T-helper 22 cell (primary cell): Measurements from ENCODE around the gene SNW1.
"Not testable (repeated sequence)": the region's sequence is repeated elsewhere in the genome, so short reads cannot be mapped to it uniquely, and the experiment has no call there.

ENCODE experiments used
- DNase-seq: peaks from one replicate; pipeline ENCODE4 v3.0.0-alpha.2; 2020; ENCODE audit warnings: low read depth

The SNW1 gene

DNA sequence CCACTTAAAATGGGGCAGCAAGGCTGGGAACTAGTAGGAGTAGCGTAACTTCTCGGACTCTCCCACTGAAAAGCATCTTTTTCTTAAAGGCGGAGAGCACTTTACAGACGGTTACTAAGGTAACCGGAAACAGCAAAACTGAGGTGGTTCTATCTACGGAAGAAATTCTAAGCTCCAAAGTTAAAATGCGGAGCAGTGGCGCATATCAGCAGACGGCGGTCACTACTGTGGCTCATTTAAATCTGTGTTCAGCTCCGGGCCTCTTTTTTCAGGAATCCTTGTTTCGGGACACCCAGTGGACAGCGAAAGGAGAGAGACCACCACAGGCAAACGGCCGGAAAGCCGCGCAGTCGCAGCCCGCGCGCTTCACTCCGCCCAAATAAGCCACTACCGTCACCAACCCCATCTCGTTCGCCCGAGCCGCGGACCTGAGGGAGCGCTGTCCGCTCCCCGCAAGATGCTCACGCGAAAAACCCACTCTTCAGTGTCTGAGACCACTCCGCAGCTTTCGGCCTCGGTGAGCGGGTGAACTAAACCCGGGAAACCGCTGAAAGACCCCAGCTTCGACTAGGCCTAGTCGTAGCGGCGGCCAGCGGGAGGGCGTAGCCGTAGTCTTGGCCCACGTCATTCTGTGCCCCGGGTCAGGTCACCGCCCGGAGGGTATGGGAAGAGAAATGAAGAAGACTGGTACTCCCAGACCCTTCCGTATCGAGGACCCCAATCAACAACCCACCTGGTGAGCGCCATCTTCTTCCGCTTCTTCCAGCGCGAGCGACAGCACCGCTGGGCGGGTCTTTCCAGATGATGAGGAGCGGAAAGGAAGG is at the start of gene SNW1:
Gene SNW1 (minus strand): TSS at position 776 of the 824 bp plus-strand sequence. CDS start 29 bp downstream, at position 747.
- peak; percentile 86 for DNase-seq

DNA sequence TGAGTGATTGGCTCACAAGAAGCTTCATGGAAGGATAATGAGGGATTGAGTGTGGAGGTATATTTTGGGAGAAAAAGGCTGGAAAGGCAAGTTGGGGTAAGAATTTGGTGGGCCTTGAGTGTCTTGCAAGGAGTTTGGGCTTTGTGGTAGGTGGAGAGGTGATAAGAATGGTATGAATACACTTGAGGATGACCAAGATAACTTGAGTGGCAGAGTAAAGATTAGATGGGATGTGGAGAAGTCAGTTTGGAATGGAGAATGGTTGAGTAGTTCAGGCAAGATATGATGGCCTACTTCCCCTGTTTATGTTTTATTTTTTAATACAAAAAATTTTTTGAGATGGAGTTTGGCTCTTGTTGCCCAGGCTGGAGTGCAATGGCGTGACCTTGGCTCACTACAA is 48.1 kb upstream of the SNW1 start:
- no peak for DNase-seq

DNA sequence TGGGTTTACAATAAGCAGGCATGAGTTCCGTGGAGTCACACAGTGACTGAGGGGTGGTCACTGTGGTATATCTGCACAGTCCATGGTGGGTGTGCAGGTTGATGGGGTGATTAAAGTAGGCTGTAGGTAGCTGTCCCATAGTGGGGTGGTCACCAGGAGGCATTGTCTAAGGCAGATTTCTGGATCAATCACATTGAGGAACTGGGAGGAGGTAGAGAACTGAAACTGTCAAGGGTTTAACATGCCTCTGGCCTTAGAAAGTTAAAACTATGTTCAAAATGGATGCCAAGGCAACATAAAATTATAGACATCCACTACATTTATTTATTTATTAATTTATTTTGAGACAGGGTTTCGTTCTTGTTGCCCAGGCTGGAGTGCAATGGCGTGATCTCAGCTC is 47.3 kb upstream of the SNW1 start:
- no peak for DNase-seq

DNA sequence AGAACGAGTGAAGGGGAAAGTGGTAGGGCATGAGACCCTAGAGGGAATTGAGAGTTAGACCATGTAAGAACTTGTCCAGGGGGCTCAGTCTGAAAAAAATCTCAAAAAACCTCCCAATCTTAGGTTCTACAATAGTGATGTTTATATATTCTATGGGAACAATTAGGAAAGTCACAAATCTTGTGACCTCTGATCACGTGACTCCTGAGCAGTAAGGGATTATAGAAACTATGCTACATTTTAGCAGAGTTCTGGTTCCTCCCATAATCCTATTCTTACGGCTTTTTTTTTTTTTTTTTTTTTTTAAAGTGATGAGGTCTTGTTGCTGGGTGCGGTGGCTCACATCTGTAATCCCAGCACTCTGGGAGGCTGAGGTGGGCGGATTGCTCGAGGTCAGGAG is 44.8 kb upstream of the SNW1 start:
- DNase-seq = no peak

DNA sequence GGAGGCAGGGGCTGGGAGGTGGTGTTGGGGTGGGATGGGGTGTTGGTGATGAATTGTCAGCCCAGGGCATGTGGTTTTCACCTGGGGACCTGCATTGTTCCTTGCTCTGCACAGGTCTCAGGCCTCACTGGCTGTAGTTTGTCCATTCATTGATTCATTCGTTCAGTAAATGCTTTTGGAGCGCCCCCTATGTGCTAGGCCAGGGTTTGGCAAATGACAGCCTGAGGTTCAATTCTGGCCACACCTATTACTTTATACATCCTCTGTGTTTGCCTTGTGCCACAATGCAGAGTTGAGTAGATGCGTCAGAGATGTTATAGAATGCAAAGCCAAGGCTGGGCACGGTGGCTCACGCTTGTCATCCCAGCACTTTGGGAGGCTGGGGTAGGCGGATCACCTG is 43.6 kb upstream of the SNW1 start:
- no peak for DNase-seq

- no peak for DNase-seq
These were observed 39.9 kb upstream of the SNW1 start for GRCh38 chr14:77800814-77801213.

DNA sequence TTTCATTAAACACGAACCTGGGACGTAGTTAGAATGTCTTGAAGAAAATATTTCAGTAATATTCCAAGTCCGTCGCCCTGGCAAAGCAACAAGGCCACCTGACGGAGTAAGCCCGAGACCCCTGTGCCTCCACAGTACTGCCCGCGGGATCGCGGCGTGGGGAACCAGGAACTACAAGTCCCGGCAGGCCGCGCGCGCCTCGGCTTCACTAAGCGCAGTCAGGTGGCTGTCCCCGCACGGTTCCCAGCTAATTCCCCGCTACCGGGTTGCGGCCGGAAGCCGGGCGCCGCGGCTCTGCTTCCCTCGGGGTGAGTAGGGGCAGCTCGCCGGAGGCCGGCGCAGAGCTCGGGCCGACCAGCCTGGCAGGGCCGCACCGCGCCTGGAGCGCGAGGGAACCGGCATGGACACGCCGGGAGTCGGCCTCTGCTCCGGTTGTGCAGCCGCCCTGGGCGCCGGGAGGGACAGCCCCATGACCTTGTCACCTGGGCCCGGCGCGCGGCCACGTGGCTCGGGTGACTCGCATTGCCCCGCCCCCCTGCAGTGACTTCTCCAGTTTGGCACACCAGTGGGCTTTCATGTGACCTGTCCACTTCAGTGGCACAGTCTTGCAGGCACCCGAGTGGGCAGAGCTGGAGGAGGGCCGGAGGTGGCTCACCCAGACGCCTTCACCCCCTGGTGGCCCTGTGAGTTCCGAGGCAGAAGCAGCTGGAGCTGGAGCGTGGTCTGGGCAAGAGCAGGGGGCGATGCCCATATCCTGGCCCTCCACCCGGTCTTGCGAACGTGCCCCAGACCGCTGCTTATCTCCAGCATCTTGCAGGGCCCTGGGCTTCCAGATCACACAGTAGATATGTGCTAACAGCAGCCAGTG is 39.1 kb upstream of the SNW1 start, which contains the start of gene ADCK1:
Gene ADCK1 (plus strand): TSS at position 247 of the 868 bp plus-strand sequence. CDS start 18,870 bp downstream, outside the sequence.
- DNase-seq = peak; percentile 69

DNA sequence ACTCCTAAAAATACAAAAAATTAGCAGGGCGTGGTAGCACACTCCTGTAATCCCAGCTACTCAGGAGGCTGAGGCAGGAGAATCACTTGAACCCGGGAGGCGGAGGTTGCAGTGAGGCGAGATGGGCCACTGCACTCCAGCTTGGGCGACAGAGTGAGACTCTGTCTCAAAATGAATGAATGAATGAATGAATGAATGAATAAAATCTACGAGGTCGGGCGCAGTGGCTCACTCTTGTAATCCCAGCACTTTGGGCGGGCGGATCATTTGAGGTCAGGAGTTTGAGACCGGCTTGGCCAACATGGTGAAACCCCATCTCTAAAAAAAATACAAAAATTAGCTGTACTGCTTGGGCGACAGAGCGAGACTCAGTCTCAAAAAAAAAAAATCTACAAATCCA is 38.5 kb upstream of the SNW1 start:
- not testable (repeated sequence) for DNase-seq

GRCh38 chr14:77794357-77794756 is 33.4 kb upstream of the SNW1 start:
- no peak for DNase-seq

DNA sequence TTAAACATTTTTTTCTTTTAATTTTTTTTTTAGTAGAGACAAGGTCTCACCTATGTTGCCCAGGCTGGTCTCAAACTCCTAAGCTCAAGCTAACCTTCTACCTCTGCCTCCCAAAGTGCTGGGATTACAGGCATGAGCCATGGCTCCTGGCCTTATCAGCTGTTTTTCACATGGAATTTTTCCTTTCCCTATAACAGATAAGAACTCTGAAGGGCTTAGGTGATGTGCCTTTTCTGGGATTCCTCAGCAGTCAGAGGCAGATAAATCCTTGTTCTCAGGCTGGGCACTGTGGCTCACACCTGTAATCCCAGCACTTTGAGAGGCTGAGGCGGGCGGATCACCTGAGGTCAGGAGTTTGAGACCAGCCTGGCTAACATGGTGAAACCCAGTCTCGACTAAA is 32.3 kb upstream of the SNW1 start:
- DNase-seq = not testable (repeated sequence)

DNA sequence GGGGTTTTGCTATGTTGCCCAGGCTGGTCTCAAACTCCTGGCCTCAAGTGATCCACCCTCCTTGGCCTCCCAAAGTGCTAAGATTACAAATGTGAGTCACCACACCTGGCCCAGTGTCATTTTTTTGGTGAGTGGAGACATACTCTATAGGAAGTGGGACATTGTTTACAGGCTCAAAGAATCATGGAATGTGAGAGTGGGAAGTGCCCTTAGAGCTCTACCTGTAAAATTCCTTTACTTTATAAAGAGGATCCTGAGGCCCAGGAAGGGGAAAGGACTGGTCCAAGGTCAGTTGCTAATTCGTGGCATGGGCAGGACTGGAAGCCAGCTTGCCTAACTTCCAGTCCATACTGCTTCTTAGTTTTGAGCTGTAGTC is 30.3 kb upstream of the SNW1 start:
- DNase-seq = no peak

GRCh38 chr14:77790566-77791224 is 29.7 kb upstream of the SNW1 start:
- DNase-seq = no peak

GRCh38 chr14:77786148-77786547 is 25.2 kb upstream of the SNW1 start:
- DNase-seq = no peak

- no peak for DNase-seq
These were observed 21.2 kb upstream of the SNW1 start for GRCh38 chr14:77782202-77782601.

GRCh38 chr14:77773966-77774365 is 13.0 kb upstream of the SNW1 start:
- DNase-seq = not testable (repeated sequence)

DNA sequence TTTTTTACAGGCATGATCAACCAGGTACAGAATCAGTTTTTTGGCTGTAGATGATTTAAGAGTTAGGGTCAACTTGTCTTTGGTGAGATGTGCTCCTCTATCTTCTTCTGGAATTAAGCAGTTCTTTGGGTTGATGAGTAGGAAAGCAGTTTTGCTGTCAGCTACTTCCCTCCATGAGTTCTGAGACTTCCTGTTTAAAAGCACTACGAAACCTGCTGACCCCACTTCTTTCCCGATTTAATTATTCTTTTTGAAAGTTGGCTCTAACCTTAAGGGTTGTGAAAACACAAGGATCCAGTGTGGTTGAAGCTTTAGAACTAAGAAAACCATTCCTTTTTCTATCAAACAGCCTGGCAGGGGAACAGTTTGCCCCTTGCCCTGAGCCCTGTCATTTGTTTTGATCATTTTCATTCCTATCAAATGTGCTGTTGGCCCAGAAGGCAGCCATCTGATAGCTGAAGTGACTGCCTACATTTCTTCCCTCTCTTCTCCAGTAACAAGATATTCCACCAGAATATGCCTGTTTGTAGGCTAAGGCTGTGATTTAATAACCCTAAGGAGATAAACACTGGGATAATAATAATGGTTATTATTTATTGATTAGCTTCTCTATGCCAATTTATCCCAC is 7.6 kb upstream of the SNW1 start:
- DNase-seq = not testable (repeated sequence)

DNA sequence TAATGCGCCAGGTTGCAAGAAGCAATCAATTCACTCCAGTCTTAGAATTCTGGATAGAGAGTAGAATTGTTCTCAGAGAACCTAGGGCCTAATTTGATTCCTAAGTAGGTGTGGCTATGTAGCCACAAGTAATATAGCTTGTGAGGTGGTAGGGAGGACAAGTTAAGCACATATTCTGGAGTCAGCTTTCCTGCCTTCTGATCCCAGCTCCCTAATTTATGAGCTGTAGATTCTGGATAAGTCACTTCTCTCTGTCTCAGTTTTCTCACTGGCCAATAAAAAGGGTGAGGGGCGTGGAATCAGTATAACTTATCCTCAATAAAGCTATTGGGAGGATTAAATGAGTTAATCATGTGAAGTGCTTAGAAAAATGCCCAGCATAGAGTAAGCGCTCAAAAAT is 3.0 kb upstream of the SNW1 start:
- DNase-seq = no peak

DNA sequence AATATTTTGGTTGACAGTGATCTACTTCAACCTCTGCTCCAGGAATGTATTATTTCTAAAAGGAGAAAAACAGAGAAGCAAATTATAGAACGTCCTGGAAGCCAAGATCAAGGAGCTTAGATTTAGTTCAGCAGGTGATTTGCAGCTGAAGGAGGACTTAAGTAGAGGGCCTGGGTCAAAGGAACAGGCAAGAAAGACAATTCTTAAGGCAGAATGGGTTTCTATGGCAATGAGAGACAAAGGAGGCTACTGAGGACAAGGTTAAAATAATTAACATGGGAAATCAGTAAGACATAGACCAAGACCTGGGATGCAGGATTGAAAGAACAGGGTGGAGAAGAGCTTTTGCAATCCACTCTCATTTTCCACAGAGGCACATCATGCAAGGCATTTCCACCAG is 2.4 kb upstream of the SNW1 start:
- no peak for DNase-seq

GRCh38 chr14:77761205-77761931 is 412 bp upstream of the SNW1 start:
- DNase-seq = no peak

DNA sequence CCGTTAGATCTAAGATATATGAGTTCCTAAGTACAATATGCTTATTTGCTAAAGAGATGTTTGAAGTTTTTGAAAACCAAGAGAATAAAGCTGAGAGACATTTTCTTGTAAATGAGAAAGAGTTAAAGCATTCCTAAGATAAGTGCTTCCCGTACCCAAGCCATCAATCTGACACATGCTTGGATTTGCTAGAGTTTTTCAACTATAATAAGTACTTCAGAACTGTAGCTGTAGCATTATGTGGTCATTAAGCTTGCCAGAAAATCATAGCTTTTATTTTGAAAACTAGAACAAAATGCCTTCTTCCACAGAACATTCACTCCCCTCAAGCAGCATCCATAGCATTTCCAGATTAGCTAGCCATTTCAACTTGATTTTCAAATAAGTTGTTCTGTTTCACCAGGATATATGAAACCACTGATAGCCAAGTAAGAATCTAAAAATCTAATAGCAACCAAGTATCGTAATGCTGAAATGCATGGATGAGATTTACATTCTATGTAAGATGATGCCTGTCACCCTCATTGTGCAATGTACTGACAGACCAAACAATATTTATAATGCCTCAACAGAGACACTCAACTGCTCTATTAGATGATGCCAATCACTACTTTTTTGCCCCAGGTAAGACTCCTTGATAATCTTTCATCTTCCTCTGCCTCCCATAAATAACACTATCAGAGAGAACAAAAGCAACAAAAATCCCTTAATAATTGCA is 8.0 kb downstream of the SNW1 start:
- DNase-seq = no peak

DNA sequence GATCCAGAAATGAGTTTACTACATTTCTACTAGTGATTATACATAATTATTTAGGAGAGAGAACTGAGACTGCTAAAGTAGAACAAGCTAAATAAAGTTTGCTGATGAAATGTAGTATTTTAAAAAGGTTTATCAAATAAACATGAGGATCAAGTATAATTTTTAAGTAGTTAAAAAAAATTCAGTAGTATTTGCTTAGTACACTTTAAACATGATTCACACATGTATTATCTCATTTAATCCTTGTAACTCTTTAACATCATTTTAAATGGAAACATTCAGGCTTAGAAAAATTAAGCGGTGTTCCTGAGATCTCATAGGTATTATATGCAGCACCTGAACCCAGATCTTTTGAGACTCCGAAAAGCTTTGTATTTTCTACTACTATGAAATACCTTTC is 8.7 kb downstream of the SNW1 start:
- DNase-seq = no peak
